NCI-H1436 (cell line): ENCODE data around the gene USP34.
"Not testable (repeated sequence)": the region's sequence is repeated elsewhere in the genome, so short reads cannot be mapped to it uniquely, and the experiment has no call there.

Source experiments
- DNase-seq: peaks from one replicate; lab custom pipeline; 2025; lab: John Stamatoyannopoulos, UW

Gene USP34

DNA sequence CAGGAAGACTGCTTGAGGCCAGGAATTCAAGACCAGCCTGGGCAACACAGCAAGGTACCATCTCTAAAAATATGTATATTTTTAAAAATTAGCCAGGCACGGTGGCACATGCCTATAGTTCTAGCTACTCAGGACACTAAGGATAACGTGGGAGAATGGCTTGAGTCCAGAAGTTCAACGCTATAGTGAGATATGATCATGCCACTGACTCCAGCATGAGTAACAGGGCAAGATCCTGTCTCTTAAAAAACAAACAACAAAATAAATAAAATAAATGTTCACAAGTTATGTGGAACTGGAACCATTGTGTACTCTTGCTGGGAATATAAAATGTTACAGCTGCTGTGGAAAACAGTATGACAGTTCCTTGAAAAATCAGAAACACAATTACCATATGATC is 47.2 kb downstream of the USP34 start:
- DNase-seq, result no peak

- DNase-seq, result no peak
These were observed 49.3 kb downstream of the USP34 start for GRCh38 chr2:61421611-61422010.

- DNase-seq, result no peak
These were observed 49.8 kb downstream of the USP34 start for GRCh38 chr2:61420991-61421544.

- no peak for DNase-seq
These were observed 51.3 kb downstream of the USP34 start for GRCh38 chr2:61419570-61419969.

- DNase-seq, result no peak
These were observed 51.8 kb downstream of the USP34 start for GRCh38 chr2:61419129-61419528.

DNA sequence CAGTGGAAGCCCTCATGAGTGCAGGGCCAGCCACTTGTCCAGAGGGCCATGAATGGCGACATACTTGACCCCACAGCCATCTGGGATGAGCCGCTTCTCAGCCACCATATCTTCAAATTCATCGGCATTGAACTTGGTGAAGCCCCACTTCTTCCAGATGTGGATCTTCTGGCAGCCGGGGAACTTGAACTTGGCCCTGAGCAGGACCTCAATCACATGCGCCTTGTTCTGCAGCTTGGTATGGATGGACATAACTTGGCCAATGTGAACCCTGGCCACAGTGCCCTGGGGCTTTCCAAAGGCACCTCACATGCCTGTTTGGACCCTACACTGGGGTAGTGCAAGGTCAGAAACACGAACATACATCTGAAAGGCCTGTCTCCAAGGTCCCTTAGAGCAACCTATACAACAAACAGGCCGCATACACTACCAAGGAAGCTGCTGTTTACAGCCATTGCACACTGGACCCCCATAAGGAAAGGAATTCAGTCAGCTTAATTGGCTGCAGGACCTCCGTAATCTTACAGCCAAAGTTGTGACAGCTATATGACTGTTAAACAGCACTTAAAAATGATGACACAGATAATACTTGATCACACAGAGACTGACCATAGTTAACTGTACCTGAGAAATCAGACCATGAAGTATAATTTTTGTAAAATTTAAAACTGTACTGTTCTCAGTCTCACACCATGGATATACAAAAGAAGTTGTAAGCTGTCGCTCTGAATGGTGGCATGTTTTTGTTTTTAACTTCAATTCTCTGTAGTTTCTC is 53.8 kb downstream of the USP34 start:
- DNase-seq, result no peak

- no peak for DNase-seq
These were observed 55.6 kb downstream of the USP34 start for GRCh38 chr2:61415265-61415664.

- DNase-seq, result no peak
These were observed 56.2 kb downstream of the USP34 start for GRCh38 chr2:61414674-61415073.

DNA sequence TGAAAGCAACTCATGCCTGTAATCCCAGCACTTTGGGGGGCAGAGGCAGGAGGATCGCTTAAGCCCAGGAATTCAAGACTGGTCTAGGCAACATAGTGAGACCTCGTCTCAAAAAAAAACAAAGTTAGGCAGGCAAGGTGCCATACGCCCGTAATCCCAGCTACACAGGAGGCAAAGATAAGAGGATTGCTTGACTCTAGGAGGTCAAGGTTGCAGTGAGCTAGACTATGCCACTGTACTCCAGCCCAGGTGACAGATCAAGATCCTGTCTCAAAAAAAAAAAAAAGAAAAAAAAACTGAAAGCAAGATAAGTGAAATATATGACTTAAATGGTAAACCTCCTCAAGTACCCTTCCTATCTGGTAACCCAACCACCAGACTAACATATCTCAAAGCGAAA is 59.8 kb downstream of the USP34 start:
- DNase-seq, result no peak

DNA sequence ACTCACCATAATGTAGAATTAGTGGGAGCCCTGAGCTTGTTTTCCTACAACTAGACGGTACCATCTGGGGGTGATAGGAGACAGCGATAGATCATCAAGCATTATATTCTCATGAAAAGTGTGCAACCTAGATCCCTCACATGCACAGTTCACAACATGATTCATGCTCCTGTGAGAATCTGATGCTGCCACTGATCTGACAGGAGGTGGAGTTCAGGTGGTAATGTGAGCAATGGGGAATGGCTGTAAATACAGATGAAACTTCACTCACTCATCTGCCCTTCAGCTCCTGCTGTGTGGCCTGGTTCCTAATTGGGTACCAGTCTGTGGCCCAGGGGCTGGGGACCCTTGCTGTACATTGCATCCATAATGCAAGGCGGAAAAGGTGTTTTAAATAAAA is 60.7 kb downstream of the USP34 start:
- no peak for DNase-seq

DNA sequence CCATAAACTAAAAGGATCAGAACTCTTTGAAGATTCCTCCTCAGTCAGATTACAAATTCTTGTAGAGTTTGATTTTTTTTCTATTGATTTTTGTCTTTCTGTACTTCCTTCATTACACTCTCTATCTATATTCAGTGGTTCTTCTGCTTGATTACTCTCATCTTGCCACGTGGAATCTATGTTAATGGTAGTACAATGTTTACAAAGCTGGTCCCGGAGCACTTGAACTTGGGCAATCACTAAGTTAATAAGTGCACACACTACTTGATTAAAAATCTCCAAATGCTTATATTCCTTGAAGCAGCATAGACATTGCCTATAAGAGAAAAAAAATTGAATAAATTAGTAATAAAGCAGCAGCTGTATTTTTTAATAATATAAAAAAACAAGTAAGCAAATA is 65.1 kb downstream of the USP34 start:
- DNase-seq, result no peak

- no peak for DNase-seq
These were observed 66.4 kb downstream of the USP34 start for GRCh38 chr2:61404438-61404837.

DNA sequence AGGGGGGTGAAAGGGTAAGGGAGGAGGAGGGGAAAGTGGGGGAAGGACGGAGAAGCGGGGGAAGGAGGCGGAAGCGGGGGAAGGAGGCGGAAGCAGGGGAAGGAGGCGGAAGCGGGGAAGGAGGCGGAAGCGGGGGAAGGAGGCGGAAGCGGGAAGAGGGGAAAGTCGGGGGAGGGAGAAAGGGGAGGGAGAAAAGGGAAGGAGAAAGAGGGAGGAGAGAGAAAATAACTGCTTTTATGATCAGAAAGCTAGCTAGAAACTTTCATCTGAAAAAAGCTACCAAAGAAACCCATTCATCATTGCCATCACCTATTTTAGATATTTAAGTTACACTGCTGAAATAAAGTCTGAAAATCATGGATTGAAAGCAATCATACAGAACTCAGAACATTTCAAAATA is 72.5 kb downstream of the USP34 start:
- no peak for DNase-seq

DNA sequence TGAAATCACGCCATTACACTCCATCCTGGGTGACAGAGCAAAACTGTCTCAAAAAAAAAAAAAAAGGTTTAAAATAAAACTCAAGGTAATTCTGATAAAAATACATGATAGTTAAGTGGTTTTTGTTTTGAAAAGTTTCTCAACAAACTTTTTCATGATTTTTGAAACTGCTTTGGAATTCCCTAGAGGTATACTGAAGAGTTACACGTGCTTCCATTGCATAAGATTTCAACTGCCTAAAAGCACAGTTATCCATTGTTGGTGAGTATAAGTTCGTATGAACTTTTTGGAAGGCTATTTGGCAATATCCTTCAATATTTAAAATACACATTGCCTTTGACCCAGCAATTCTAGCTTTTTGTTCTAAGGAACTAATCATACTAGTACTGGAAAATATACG is 74.9 kb downstream of the USP34 start:
- DNase-seq, result no peak

DNA sequence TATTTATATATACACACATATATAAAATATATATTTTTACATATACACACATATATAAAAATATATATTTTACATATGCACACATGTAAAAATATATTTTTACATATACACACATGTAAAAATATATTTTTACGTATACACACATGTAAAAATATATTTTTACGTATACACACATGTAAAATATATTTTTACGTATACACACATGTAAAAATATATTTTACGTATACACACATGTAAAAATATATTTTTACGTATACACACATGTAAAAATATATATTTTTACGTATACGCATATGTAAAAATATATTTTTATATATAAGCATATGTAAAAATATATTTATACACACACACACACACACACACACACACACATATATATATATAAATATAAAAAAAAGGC is 83.3 kb downstream of the USP34 start:
- not testable (repeated sequence) for DNase-seq

- not testable (repeated sequence) for DNase-seq
These were observed 90.0 kb downstream of the USP34 start for GRCh38 chr2:61380882-61381197.

GRCh38 chr2:61380056-61380881 is 90.6 kb downstream of the USP34 start:
- no peak for DNase-seq

GRCh38 chr2:61379521-61379920 is 91.4 kb downstream of the USP34 start:
- DNase-seq, result no peak

DNA sequence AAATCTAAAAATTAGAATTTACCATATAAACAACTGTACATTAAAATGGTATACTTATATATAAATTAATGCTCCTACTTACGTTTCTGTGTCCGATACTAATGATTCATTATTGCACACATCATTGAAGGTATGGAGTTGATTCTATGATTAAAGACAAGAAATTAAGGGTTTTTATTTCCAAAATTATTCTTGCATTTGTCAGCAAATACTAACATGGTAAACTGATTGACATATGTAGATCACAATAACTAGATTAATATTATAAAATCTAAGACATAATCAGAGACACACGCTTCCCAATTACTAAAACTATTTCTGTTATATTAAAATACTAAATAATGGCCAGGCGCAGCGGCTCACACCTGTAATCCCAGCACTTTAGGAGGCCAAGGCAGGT is 92.6 kb downstream of the USP34 start:
- DNase-seq, result no peak

DNA sequence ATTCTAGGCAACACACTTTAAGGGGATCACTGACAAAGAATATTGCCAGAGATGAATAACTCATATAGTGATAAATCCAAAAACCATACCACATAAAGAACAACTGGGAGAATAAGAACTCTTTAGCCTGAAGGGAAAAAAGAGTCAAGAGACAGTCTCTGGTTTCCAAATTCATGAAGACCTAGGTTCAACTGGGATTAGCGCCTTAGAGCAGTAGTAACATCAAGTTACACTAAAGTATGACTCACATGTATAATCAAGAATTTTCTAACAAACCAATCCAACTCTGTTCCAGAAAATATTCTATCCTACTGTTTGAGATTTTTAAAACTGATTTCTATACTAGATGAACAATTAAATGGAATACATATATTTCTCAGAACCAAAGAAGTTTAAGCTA is 93.8 kb downstream of the USP34 start:
- DNase-seq, result no peak

DNA sequence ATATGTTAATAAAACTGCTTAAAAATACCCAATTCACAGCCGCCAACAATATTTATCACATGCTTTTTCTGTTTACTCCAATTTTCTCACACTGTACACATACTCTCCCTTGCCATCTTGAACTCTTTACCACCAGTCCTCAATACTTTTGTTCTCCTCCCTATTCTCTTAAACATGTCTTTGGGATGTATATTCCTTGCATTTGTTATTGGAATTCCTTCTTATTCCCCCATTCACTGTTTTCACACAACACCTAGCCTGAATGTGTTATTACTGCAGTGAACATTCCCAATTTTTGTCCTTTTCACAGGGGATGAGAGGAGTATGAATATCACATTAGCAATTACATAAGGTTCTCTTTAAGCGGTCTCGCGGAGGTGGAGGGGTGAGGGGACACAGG is 94.7 kb downstream of the USP34 start:
- DNase-seq, result no peak

DNA sequence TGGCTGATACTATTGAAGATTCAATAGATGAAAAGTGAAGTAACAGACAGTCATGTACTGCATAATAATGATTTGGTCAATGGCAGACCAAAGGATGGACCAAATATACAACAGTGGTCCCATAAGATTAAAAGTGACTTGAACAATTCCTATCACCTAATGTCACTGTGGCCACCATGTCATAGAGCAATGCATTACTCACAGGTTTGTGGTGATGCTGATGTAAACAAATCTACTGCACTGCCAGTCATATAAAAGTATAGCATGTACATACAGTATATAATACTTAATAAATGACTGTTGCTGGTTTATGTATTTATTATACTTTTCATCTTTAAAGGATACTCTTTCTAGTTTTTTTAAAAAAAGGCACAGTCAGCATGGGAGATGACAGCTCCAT is 99.9 kb downstream of the USP34 start:
- no peak for DNase-seq
